ENCODE measurements around the gene RGS14.

DNA sequence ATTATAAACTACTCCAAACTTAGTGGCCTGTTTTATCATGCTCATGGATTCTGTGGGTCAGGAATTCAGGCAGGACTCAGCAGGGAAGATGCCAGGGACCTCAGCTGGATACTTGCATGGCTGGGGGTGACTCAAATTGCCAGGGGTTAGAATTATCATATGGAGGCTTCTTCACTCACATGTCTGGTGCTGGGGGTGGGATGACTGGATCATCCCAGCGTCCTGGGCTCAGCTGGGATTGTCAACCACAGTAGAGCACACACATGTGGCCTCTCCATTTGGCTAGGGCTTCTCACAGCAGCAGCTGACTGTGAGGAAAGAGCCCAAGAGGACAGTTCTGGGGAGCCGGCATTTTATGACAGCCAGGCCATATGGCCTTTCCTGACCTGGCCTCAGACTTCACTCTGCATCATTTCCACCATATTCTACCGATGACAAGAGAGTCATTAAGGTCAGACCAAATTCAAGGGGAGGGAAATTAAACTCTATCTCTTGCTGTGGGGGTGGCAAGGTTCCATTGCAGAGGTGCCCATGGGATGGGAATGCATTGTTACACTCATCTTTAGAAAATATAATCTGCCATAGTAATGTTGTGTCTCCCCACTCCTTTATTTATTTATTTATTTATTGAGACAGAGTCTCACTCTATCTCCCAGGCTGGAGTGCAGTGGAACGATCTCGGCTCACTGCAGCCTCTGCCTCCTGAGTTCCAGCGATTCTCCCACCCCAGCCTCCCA lies 63.5 kb downstream of the RGS14 start:
- TF ChIP-seq, protein P1, sequence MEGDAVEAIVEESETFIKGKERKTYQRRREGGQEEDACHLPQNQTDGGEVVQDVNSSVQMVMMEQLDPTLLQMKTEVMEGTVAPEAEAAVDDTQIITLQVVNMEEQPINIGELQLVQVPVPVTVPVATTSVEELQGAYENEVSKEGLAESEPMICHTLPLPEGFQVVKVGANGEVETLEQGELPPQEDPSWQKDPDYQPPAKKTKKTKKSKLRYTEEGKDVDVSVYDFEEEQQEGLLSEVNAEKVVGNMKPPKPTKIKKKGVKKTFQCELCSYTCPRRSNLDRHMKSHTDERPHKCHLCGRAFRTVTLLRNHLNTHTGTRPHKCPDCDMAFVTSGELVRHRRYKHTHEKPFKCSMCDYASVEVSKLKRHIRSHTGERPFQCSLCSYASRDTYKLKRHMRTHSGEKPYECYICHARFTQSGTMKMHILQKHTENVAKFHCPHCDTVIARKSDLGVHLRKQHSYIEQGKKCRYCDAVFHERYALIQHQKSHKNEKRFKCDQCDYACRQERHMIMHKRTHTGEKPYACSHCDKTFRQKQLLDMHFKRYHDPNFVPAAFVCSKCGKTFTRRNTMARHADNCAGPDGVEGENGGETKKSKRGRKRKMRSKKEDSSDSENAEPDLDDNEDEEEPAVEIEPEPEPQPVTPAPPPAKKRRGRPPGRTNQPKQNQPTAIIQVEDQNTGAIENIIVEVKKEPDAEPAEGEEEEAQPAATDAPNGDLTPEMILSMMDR (optimal IDR thresholded peaks at IDR 0.05 in 1 of 3, IDR thresholded peaks at IDR 0.05 in 1 of 3, conservative IDR thresholded peaks at IDR 0.05 in 1 of 3; ENCODE audit: extremely low read depth in 1 of 3, insufficient read depth in 2 of 3, low read length in 3 of 3), result no peak
- no peak for TF ChIP-seq EZH2 (IDR thresholded peaks at IDR 0.05; ENCODE audit: low read length)
